ENCODE data around the gene CHRM3. TPM values are rescaled to one million over a fixed set of nuclear protein-coding genes. Genes with fewer than 3 reads are reported as not detected.

CHRM3 gene
- total RNA-seq, 1 donor: under 0.01 TPM

DNA sequence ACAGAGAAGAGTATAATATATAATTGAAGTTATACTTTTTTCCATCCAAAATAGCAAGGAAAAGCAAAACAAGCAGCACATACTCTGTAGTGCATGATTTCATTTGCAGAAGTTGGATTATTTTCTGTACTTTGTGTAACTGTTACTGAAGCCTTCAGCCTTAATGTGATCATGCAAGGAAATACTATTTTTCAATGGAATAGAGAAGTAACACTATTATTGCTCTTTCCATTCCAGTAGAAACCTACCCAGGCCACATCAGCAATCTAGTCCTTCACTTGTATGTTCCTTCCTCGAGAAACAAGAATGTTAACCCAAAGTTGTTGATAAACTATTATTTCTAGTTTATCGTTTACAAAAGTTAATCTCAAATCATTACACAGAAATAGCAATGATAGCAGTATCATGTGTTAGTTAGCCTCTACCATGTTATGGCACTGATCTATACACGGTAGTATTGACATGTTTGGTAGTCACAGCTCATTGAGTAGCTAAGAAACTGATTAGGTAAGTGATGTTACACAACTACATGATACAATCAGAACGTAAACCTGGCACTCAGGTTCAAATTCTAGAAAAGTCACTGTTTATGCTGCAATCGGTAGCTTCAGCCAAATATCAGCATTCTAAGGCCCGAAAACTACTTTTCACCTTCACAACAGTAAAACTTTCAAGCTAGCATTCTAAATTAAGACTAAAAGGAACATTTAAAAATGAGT is 37.6 kb upstream of the CHRM3 start:
- no peak overlapping the region for H3K4me3 ChIP-seq (ENCODE audit: insufficient read depth, low read length)
- no peak overlapping the region for H3K27ac ChIP-seq (ENCODE audit: low read depth, low read length)
- no peaks in the 10 kb centered on the region for H3K79me2 ChIP-seq (ENCODE audit: insufficient read depth, low read length)
- H4K20me1 ChIP-seq (ENCODE audit: insufficient read depth, low read length): no peaks in the 10 kb centered on the region
- H2AFZ ChIP-seq (ENCODE audit: low read length): no peak overlapping the region
- H3K4me2 ChIP-seq (ENCODE audit: insufficient read depth, low read length): no peak overlapping the region
- no peaks in the 10 kb centered on the region for H3K27me3 ChIP-seq (ENCODE audit: insufficient read depth, low read length)
- TF ChIP-seq, protein P1, sequence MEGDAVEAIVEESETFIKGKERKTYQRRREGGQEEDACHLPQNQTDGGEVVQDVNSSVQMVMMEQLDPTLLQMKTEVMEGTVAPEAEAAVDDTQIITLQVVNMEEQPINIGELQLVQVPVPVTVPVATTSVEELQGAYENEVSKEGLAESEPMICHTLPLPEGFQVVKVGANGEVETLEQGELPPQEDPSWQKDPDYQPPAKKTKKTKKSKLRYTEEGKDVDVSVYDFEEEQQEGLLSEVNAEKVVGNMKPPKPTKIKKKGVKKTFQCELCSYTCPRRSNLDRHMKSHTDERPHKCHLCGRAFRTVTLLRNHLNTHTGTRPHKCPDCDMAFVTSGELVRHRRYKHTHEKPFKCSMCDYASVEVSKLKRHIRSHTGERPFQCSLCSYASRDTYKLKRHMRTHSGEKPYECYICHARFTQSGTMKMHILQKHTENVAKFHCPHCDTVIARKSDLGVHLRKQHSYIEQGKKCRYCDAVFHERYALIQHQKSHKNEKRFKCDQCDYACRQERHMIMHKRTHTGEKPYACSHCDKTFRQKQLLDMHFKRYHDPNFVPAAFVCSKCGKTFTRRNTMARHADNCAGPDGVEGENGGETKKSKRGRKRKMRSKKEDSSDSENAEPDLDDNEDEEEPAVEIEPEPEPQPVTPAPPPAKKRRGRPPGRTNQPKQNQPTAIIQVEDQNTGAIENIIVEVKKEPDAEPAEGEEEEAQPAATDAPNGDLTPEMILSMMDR (IDR thresholded peaks at IDR 0.05; ENCODE audit: extremely low read depth, low read depth, low read length): no peak
- peaks cover 2% of the 10 kb centered on the region for H3K9me3 ChIP-seq (ENCODE audit: low read depth, low read length)
- no peaks in the 10 kb centered on the region for H3K4me1 ChIP-seq (ENCODE audit: insufficient read depth, low read length)
- H3K36me3 ChIP-seq (ENCODE audit: insufficient read depth, low read length): no peaks in the 10 kb centered on the region
- no peak for DNase-seq (ENCODE audit: insufficient read length, low spot score, missing footprints)

DNA sequence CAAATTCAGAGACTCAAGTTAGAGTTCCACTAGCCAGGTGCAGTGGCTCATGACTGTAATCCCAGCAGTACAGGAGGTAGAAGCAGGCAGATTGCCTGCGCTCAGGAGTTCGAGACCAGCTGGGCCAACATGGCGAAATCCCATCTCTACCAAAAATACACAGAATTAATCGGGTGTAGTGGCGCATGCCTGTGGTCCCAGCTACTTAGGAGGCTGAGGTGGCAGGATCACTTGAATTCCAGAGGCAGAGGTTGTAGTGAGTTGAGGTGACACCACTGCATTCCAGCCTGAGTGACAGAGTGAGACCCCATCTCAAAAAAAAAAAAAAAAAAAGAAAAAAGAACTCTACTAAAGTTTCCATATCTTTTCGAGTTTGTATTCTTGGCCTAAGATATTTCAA is 36.7 kb upstream of the CHRM3 start:
- Histone ChIP-seq H3K9me3 (ENCODE audit: low read depth, low read length) (peaks cover 2% of the 10 kb centered on the region), H3K4me2 (ENCODE audit: insufficient read depth, low read length) (no peak overlapping the region), H3K27me3 (ENCODE audit: insufficient read depth, low read length) (no peaks in the 10 kb centered on the region), H3K79me2 (ENCODE audit: insufficient read depth, low read length) (no peaks in the 10 kb centered on the region), H3K4me1 (ENCODE audit: insufficient read depth, low read length) (no peaks in the 10 kb centered on the region), H3K4me3 (ENCODE audit: insufficient read depth, low read length) (no peak overlapping the region), H4K20me1 (ENCODE audit: insufficient read depth, low read length) (no peaks in the 10 kb centered on the region), H2AFZ (ENCODE audit: low read length) (no peak overlapping the region), H3K27ac (ENCODE audit: low read depth, low read length) (no peak overlapping the region), H3K36me3 (ENCODE audit: insufficient read depth, low read length) (no peaks in the 10 kb centered on the region)
- TF ChIP-seq, protein P1 (IDR thresholded peaks at IDR 0.05; ENCODE audit: extremely low read depth, low read depth, low read length): no peak
- DNase-seq (ENCODE audit: insufficient read length, low spot score, missing footprints): no peak

DNA sequence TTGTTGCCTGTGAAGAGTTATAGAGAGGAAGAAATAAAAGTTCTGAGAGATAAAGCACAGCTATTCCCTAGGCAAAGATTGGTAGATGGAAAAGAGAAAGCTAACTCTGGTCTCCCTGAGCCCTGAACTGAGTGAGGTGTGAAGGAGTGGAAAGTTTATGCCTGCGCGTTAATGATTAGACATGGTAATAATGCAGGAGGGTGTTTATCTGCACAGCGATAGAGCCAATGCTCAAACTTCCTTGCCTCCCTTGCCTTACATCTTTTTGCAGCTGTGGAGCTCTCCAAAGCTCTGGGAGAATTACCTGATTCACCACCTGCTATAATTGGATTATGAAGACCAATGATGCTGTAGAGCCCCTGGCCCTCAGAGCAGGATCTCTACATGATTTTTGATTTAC is 32.8 kb upstream of the CHRM3 start:
- Histone ChIP-seq H3K27ac (ENCODE audit: low read depth, low read length) (no peak overlapping the region), H3K79me2 (ENCODE audit: insufficient read depth, low read length) (no peaks in the 10 kb centered on the region), H4K20me1 (ENCODE audit: insufficient read depth, low read length) (no peaks in the 10 kb centered on the region), H2AFZ (ENCODE audit: low read length) (no peak overlapping the region), H3K27me3 (ENCODE audit: insufficient read depth, low read length) (no peaks in the 10 kb centered on the region), H3K36me3 (ENCODE audit: insufficient read depth, low read length) (no peaks in the 10 kb centered on the region), H3K9me3 (ENCODE audit: low read depth, low read length) (peaks cover 2% of the 10 kb centered on the region), H3K4me2 (ENCODE audit: insufficient read depth, low read length) (no peak overlapping the region), H3K4me3 (ENCODE audit: insufficient read depth, low read length) (no peak overlapping the region), H3K4me1 (ENCODE audit: insufficient read depth, low read length) (no peaks in the 10 kb centered on the region)
- no peak for DNase-seq (ENCODE audit: insufficient read length, low spot score, missing footprints)
- TF ChIP-seq, protein P1 (IDR thresholded peaks at IDR 0.05; ENCODE audit: extremely low read depth, low read depth, low read length): no peak

DNA sequence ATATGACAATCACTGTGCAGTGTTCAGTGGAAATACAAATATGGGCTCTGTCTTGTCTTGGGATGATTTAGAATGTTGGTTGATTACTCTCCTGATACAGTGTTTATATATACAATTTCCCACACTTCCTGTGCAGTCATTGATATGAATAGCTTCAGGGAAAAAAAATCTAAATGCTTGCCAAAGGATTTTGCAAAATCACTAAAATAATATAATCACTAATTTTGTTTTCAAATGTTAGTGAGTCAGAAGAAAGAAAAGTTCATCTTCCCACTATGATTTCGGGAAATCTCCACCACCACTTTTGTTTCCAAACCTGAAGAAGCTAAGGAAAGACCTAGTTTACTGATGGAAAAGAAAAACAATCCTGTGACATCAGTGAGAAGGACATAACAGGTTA is 32.1 kb upstream of the CHRM3 start:
- H3K4me3 ChIP-seq (ENCODE audit: insufficient read depth, low read length): no peak overlapping the region
- no peak overlapping the region for H2AFZ ChIP-seq (ENCODE audit: low read length)
- no peaks in the 10 kb centered on the region for H3K27me3 ChIP-seq (ENCODE audit: insufficient read depth, low read length)
- no peak overlapping the region for H3K4me2 ChIP-seq (ENCODE audit: insufficient read depth, low read length)
- no peaks in the 10 kb centered on the region for H3K4me1 ChIP-seq (ENCODE audit: insufficient read depth, low read length)
- TF ChIP-seq, protein P1 (IDR thresholded peaks at IDR 0.05; ENCODE audit: extremely low read depth, low read depth, low read length): no peak
- H3K9me3 ChIP-seq (ENCODE audit: low read depth, low read length): no peaks in the 10 kb centered on the region
- H3K36me3 ChIP-seq (ENCODE audit: insufficient read depth, low read length): no peaks in the 10 kb centered on the region
- no peak for DNase-seq (ENCODE audit: insufficient read length, low spot score, missing footprints)
- H3K79me2 ChIP-seq (ENCODE audit: insufficient read depth, low read length): no peaks in the 10 kb centered on the region
- H3K27ac ChIP-seq (ENCODE audit: low read depth, low read length): no peak overlapping the region
- no peaks in the 10 kb centered on the region for H4K20me1 ChIP-seq (ENCODE audit: insufficient read depth, low read length)
